K562 (cell line): ENCODE results near the gene GRIK3. TPM values are rescaled to one million over a fixed set of nuclear protein-coding genes. Genes with fewer than 3 reads are reported as not detected.

Source experiments
- ATAC-seq: fragments of 200-7000 bp; cut with Tn5 transposase; 3 replicates; pipeline ENCODE4 v1.9.1; 2020; ENCODE audit warnings: moderate library complexity
- BruUV-seq: library from RNA; stranded (reverse); fragments of 400-500 nt; replicated peaks from 2 replicates; lab custom pipeline; 2021; lab: Mats Ljungman, UMichigan
- CTCF ChIA-PET: fragments of 300-600 bp; formaldehyde crosslinking; extraction: SDS; loops from one replicate; lab custom pipeline; 2021; ENCODE audit warnings: low intra/inter-chr PET ratio; lab: Yijun Ruan, JAX
- POLR2A ChIA-PET: fragments of 300-600, 350-650 bp; sonication (Branson Sonifier 250); formaldehyde crosslinking; extraction: SDS; loops from one replicate; lab custom pipeline; 2021; ENCODE audit warnings: antibody characterized with exemption, inconsistent platforms; lab: Yijun Ruan, JAX
- DNase-seq, 4 experiments: peaks; one replicate each; pipeline versions ENCODE4 v3.0.0 to v3.0.0-alpha.2; 2011 to 2018; ENCODE audit warnings: low spot score in 3 of 4, mixed read lengths in 3 of 4; ENCODE audit errors: extremely low read depth in 1 of 4
- FAIRE-seq: peaks from 2 replicates; lab custom pipeline; 2011; peaks lifted over from hg19 to GRCh38; lab: Jason Lieb, UNC
- H2AFZ ChIP-seq: 2 replicates; pipeline ENCODE4 v1.6.0; 2011; ENCODE audit warnings: low read depth, low read length, control low read depth, inconsistent platforms
- H3K27ac ChIP-seq: fragments of 200-600 bp; 3 replicates; pipeline ENCODE4 v1.8.0; 2011; ENCODE audit warnings: low read depth, mild to moderate bottlenecking, control low read depth, inconsistent platforms, low read length, moderate library complexity, mixed read lengths; ENCODE audit errors: extremely low read depth
- H3K27me3 ChIP-seq, 2 experiments: fragments of 300-600 bp in 1 of 2; 2 replicates in 1 of 2; 3 replicates in 1 of 2; pipeline versions ENCODE4 v1.6.0 to v1.8.0; 2011; ENCODE audit warnings: inconsistent platforms in 2 of 2, low read length in 2 of 2, mild to moderate bottlenecking in 1 of 2, mixed read lengths in 1 of 2, moderate library complexity in 1 of 2; ENCODE audit not compliant: control insufficient read depth in 2 of 2, insufficient read depth in 2 of 2
- H3K36me3 ChIP-seq: fragments of 300-600 bp; 3 replicates; pipeline ENCODE4 v1.8.0; 2011; ENCODE audit warnings: mild to moderate bottlenecking, low read length, inconsistent platforms; ENCODE audit not compliant: control insufficient read depth, insufficient read depth
- H3K4me1 ChIP-seq, 2 experiments: fragments of 200-600 bp in 1 of 2; replicated peaks in 1 of 2; 2 replicates in 1 of 2; 3 replicates in 1 of 2; pipeline versions ENCODE4 v1.5.1 to v1.8.0; 2011; ENCODE audit warnings: inconsistent platforms in 2 of 2, low read length in 2 of 2, mild to moderate bottlenecking in 1 of 2, mixed read lengths in 1 of 2, moderate library complexity in 1 of 2; ENCODE audit not compliant: control insufficient read depth in 2 of 2, insufficient read depth in 2 of 2
- H3K4me2 ChIP-seq: 2 replicates; pipeline ENCODE4 v1.6.1; 2011; ENCODE audit warnings: low read length, control low read depth, inconsistent platforms, mixed read lengths; ENCODE audit not compliant: insufficient read depth
- H3K4me3 ChIP-seq: fragments of 200-600 bp; sonication (generic), shearing (Covaris generic); 2 replicates; pipeline ENCODE4 v1.5.1; 2016; ENCODE audit warnings: control low read depth, inconsistent platforms
- H3K79me2 ChIP-seq: fragments of 200-600 bp; 3 replicates; pipeline ENCODE4 v1.8.0; 2011; ENCODE audit warnings: low read length, inconsistent platforms; ENCODE audit not compliant: control insufficient read depth, insufficient read depth
- H3K9ac ChIP-seq, 2 experiments: 2 replicates each; pipeline versions ENCODE4 v1.6.0 to v1.6.1; 2011; ENCODE audit warnings: low read depth in 2 of 2, low read length in 2 of 2, control low read depth in 1 of 2, inconsistent platforms in 1 of 2, mild to moderate bottlenecking in 1 of 2, mixed read lengths in 1 of 2; ENCODE audit not compliant: insufficient read depth in 1 of 2
- H3K9me1 ChIP-seq: one replicate; pipeline ENCODE4 v1.6.0; 2011; ENCODE audit warnings: inconsistent platforms, mild to moderate bottlenecking, low read length, moderate library complexity; ENCODE audit not compliant: control insufficient read depth, insufficient read depth
- H3K9me3 ChIP-seq: replicated peaks from 2 replicates; pipeline ENCODE4 v1.5.1; 2011; ENCODE audit warnings: low read depth, low read length, inconsistent platforms; ENCODE audit not compliant: control insufficient read depth, insufficient read depth
- H4K20me1 ChIP-seq: replicated peaks from 2 replicates; pipeline ENCODE4 v1.6.1; 2011; ENCODE audit warnings: low read length, inconsistent platforms, mixed read lengths; ENCODE audit not compliant: control insufficient read depth, insufficient read depth
- BHLHE40 ChIP-seq: IDR thresholded peaks from 2 replicates; pipeline ENCODE4 v1.6.1; 2011; ENCODE audit warnings: low read length, improper control_type of control experiment
- CTCF ChIP-seq, 3 experiments: IDR thresholded peaks in 2 of 3; conservative IDR thresholded peaks in 1 of 3; 2 replicates each; pipeline ENCODE4 v1.5.1; 2011 to 2012; ENCODE audit warnings: low read length in 3 of 3, mild to moderate bottlenecking in 3 of 3, control low read depth in 2 of 3, improper control_type of control experiment in 1 of 3, inconsistent platforms in 1 of 3, low read depth in 1 of 3, mixed read lengths in 1 of 3, moderate library complexity in 1 of 3; ENCODE audit not compliant: insufficient read depth in 2 of 3
- DMBX1 ChIP-seq: fragments of 250-450 bp; sonication (Bioruptor Pico); IDR thresholded peaks from 2 replicates; pipeline ENCODE4 v1.8.0; 2022; ENCODE audit warnings: inconsistent platforms, mild to moderate bottlenecking, moderate library complexity, borderline replicate concordance
- HDAC1 ChIP-seq, 2 experiments: fragments of 450-650 bp; IDR thresholded peaks; 2 replicates each; pipeline ENCODE4 v1.6.1; 2016 to 2017; ENCODE audit warnings: inconsistent platforms in 1 of 2, mild to moderate bottlenecking in 1 of 2, moderate library complexity in 1 of 2
- NFRKB ChIP-seq: fragments of 450-650 bp; IDR thresholded peaks from 2 replicates; pipeline ENCODE4 v1.6.1; 2016; ENCODE audit warnings: low read depth
- RAD21 ChIP-seq, 2 experiments: fragments of 250-450 bp in 1 of 2; fragments of 450-650 bp in 1 of 2; sonication (Bioruptor Pico) in 1 of 2; formaldehyde crosslinking in 1 of 2; IDR thresholded peaks in 1 of 2; conservative IDR thresholded peaks in 1 of 2; 2 replicates each; pipeline versions ENCODE4 v1.4.0 to v1.8.0; 2020 to 2022; ENCODE audit warnings: mild to moderate bottlenecking in 2 of 2, moderate library complexity in 1 of 2
- ZNF174 ChIP-seq: fragments of 250-450 bp; sonication (Bioruptor Pico); IDR thresholded peaks from 2 replicates; pipeline ENCODE4 v1.4.0; 2020; ENCODE audit warnings: mild to moderate bottlenecking
- ZNF717 ChIP-seq: fragments of 250-450 bp; sonication (Bioruptor Pico); IDR thresholded peaks from 2 replicates; pipeline ENCODE4 v1.5.0; 2021
- WGBS: fragments of 100-300 bp; shearing (Covaris generic); methylation state at CpG from one replicate; pipeline ENCODE4 v1.1.6; 2016; ENCODE audit warnings: low coverage, mixed read lengths; ENCODE audit not compliant: insufficient coverage; ENCODE audit errors: missing lambda C conversion rate; 5-methylcytosine and 5-hydroxymethylcytosine counted together
- in situ Hi-C: fragments of 300-500 bp; cut with MboI; formaldehyde crosslinking; loops from 4 replicates; pipeline ENCODE4 v1.15.0; 2018; ENCODE audit warnings: inconsistent platforms, mixed read lengths
- intact Hi-C: fragments of 100-400 bp; cut with micrococcal nuclease; formaldehyde crosslinking; loops from 2 replicates; pipeline ENCODE4 v1.14.2; 2022
- polyA plus RNA-seq, 8 experiments: library from polyadenylated mRNA; depleted of rRNA in 4 of 8; stranded (reverse) in 5 of 8; unstranded in 3 of 8; fragments of >200 nt; fragmentation: Nextera tagmentation in 2 of 8; fragmentation: Illumina TruSeq in 1 of 8; extraction: Ambion mirVana in 2 of 8; extraction: Trizol in 1 of 8; gene quantifications; 2 replicates each; pipeline versions ENCODE4 v1.2.1 to v1.2.3, GENCODE V29; 2011 to 2014; ENCODE audit warnings: inconsistent platforms in 1 of 8, missing spikeins in 1 of 8
- total RNA-seq, 7 experiments: library from RNA; depleted of rRNA in 6 of 7; stranded (reverse); fragments of >200 nt in 6 of 7; fragmentation: Illumina TruSeq in 2 of 7; extraction: Trizol in 2 of 7; gene quantifications; 2 replicates each; pipeline versions ENCODE4 v1.2.1 to v1.2.3, GENCODE V29; 2011 to 2021; ENCODE audit warnings: low replicate concordance in 1 of 7

Gene GRIK3
- total and polyA plus RNA-seq, 9 of the 15 experiments (the other 6 are each of a cell fraction or from before 2014, with no cell fraction given), result not detected

GRCh38 chr1:36885540-36886357, 148.6 kb downstream of the GRIK3 start:
- no peak for DNase-seq
- CTCF ChIA-PET, result no interaction called here
- no peak for TF ChIP-seq ZNF174 (CRISPR knock-in tag)
- TF ChIP-seq DMBX1 (CRISPR knock-in tag), result no peak
- TF ChIP-seq HDAC1 (IDR thresholded peaks at IDR 0.05), result no peak
- no peak for TF ChIP-seq ZNF717
- no peak for TF ChIP-seq NFRKB
- peak in 1 of 3 experiments; percentile 40; a peak in 2 of 6 replicates for TF ChIP-seq CTCF (IDR thresholded peaks at IDR 0.05 in 2 of 3, conservative IDR thresholded peaks at IDR 0.05 in 1 of 3; ENCODE audit: insufficient read depth in 2 of 3, low read depth in 1 of 3, low read length in 3 of 3)
- no peak for TF ChIP-seq BHLHE40
- TF ChIP-seq RAD21 (CRISPR knock-in tag; conservative IDR thresholded peaks at IDR 0.05 in 1 of 2, IDR thresholded peaks at IDR 0.05 in 1 of 2), result peak in 1 of 2 experiments; percentile 42; a peak in 1 of 4 replicates
- TF ChIP-seq, all 486 proteins: peak for 2
- FAIRE-seq (no peak), ATAC-seq (no peak)
- Histone ChIP-seq H3K9me1 (no peaks in the 10 kb centered on the region), H3K27me3 (peaks cover 0 to 30% of the 10 kb centered on the region in 2 experiments; a peak in 2 of 5 replicates), H3K79me2 (no peaks in the 10 kb centered on the region), H3K36me3 (no peaks in the 10 kb centered on the region), H3K4me3 (no peak overlapping the region), H3K9me3 (no peaks in the 10 kb centered on the region), H3K9ac (no peak overlapping the region), H3K4me2 (no peak overlapping the region), H3K4me1 (no peaks in the 10 kb centered on the region), H3K27ac (no peak overlapping the region), H4K20me1 (no peaks in the 10 kb centered on the region), H2AFZ (no peak overlapping the region)
- in situ Hi-C loops, result no loop called here
- BruUV-seq, result no TSS peak
- 2% methylated on average over 7 of the region's 7 CpGs for WGBS
- intact Hi-C loops, result no loop called here
- POLR2A ChIA-PET, result no interaction called here
